ENCODE data around the gene MED13L. TPM values are rescaled to one million over a fixed set of nuclear protein-coding genes. Genes with fewer than 3 reads are reported as not detected.

MED13L gene
- total RNA-seq, 5 donors from 2014 or later (not counting 1 experiment from before 2014, with no cell fraction given): 126 to 216 (median 133) TPM

GRCh38 chr12:116000252-116000651 lies 277.2 kb downstream of the MED13L start:
- Mint-ChIP-seq H3K27me3 (no peaks in the 10 kb centered on the region), H3K9me3 (no peaks in the 10 kb centered on the region), H3K4me3 (no peak overlapping the region), H3K27ac (peak overlapping the region; percentile 56 to 63), H3K36me3 (peaks cover 27% of the 10 kb centered on the region), H3K4me1 (peaks cover 13 to 18% (median 17%) of the 10 kb centered on the region in 3 donors)
- DNase-seq (no peak), ATAC-seq (replicated peaks in 1 of 4) (no peak)
- WGBS (ENCODE audit: insufficient coverage): 82% methylated on average over 3 of the region's 5 CpGs
- ChIA-PET CTCF (interaction anchor here in 1 of 2 donors (0.6 to 2.6 kb wide), 3 partner anchors 296 to 1164 kb away, joined by 3 to 16 read pairs (median 4); no protein-coding TSS in a partner anchor), POLR2A (no interaction called here)
- no peak overlapping the region for H3K27ac ChIP-seq (ENCODE audit: low read length)
- peaks cover 5 to 38% of the 10 kb centered on the region in 2 donors for H3K36me3 ChIP-seq (ENCODE audit: control insufficient read depth in 2 of 2, extremely low read depth in 1 of 2, insufficient read depth in 1 of 2, low read length in 1 of 2)
- H3K4me3 ChIP-seq (ENCODE audit: control insufficient read depth in 1 of 2, extremely low read depth in 1 of 2, low read length in 1 of 2): no peak overlapping the region
- H3K4me1 ChIP-seq (ENCODE audit: control insufficient read depth in 1 of 2, extremely low read depth in 1 of 2, insufficient read depth in 2 of 2, low read length in 2 of 2): peaks cover 0 to 4% of the 10 kb centered on the region in 2 experiments
- no peaks in the 10 kb centered on the region for H3K9me3 ChIP-seq
- no peaks in the 10 kb centered on the region for H3K27me3 ChIP-seq (replicated peaks in 1 of 2; ENCODE audit: control insufficient read depth in 2 of 2, extremely low read depth in 1 of 2, insufficient read depth in 2 of 2, low read length in 1 of 2)

- Mint-ChIP-seq H3K27me3 (no peaks in the 10 kb centered on the region), H3K9me3 (no peaks in the 10 kb centered on the region), H3K4me1 (peaks cover 13 to 18% (median 17%) of the 10 kb centered on the region in 3 donors), H3K4me3 (no peak overlapping the region), H3K27ac (peak overlapping the region in 1 of 2 donors; percentile 23), H3K36me3 (peaks cover 29% of the 10 kb centered on the region)
- no peak overlapping the region for H3K27ac ChIP-seq (ENCODE audit: low read length)
- H3K36me3 ChIP-seq (ENCODE audit: control insufficient read depth in 2 of 2, extremely low read depth in 1 of 2, insufficient read depth in 1 of 2, low read length in 1 of 2): peaks cover 11 to 40% of the 10 kb centered on the region in 2 donors
- POLR2A ChIA-PET: interaction anchor here in 1 of 2 donors (0.7 kb wide), 1 partner anchor 560 kb away, joined by 4 read pairs; no protein-coding TSS in a partner anchor
- ATAC-seq (replicated peaks in 1 of 4) (peak in 1 of 4 experiments; percentile 35), DNase-seq (no peak)
- CTCF ChIA-PET: interaction anchor here (0.6 to 2.9 kb wide), 17 partner anchors 9 to 1165 kb away, joined by 3 to 16 read pairs (median 3); no protein-coding TSS in a partner anchor
- H3K9me3 ChIP-seq: no peaks in the 10 kb centered on the region
- H3K4me1 ChIP-seq (ENCODE audit: control insufficient read depth in 1 of 2, extremely low read depth in 1 of 2, insufficient read depth in 2 of 2, low read length in 2 of 2): peaks cover 0 to 4% of the 10 kb centered on the region in 2 experiments
- H3K4me3 ChIP-seq (ENCODE audit: control insufficient read depth in 1 of 2, extremely low read depth in 1 of 2, low read length in 1 of 2): no peak overlapping the region
- no peaks in the 10 kb centered on the region for H3K27me3 ChIP-seq (replicated peaks in 1 of 2; ENCODE audit: control insufficient read depth in 2 of 2, extremely low read depth in 1 of 2, insufficient read depth in 2 of 2, low read length in 1 of 2)
- WGBS (ENCODE audit: insufficient coverage): no CpG with 5 or more reads among the region's 2 CpGs
These were observed 277.9 kb downstream of the MED13L start for GRCh38 chr12:115999582-115999981.

GRCh38 chr12:115998794-115999478 lies 278.6 kb downstream of the MED13L start:
- DNase-seq (no peak), ATAC-seq (replicated peaks in 1 of 4) (no peak)
- Histone ChIP-seq H3K4me1 (ENCODE audit: control insufficient read depth in 1 of 2, extremely low read depth in 1 of 2, insufficient read depth in 2 of 2, low read length in 2 of 2) (peaks cover 0 to 4% of the 10 kb centered on the region in 2 experiments), H3K9me3 (no peaks in the 10 kb centered on the region), H3K27ac (ENCODE audit: low read length) (no peak overlapping the region), H3K27me3 (replicated peaks in 1 of 2; ENCODE audit: control insufficient read depth in 2 of 2, extremely low read depth in 1 of 2, insufficient read depth in 2 of 2, low read length in 1 of 2) (no peaks in the 10 kb centered on the region), H3K4me3 (ENCODE audit: control insufficient read depth in 1 of 2, extremely low read depth in 1 of 2, low read length in 1 of 2) (no peak overlapping the region), H3K36me3 (ENCODE audit: control insufficient read depth in 2 of 2, extremely low read depth in 1 of 2, insufficient read depth in 1 of 2, low read length in 1 of 2) (peaks cover 15 to 38% of the 10 kb centered on the region in 2 donors)
- Mint-ChIP-seq H3K36me3 (peaks cover 29% of the 10 kb centered on the region), H3K27me3 (no peaks in the 10 kb centered on the region), H3K4me3 (no peak overlapping the region), H3K27ac (peak overlapping the region in 1 of 2 donors; percentile 72), H3K4me1 (peaks cover 13 to 18% (median 17%) of the 10 kb centered on the region in 3 donors), H3K9me3 (no peaks in the 10 kb centered on the region)
- POLR2A ChIA-PET: interaction anchor here in 1 of 2 donors (0.7 kb wide), 1 partner anchor 561 kb away, joined by 4 read pairs; no protein-coding TSS in a partner anchor
- 83% methylated on average over 1 of the region's 10 CpGs for WGBS (ENCODE audit: insufficient coverage)
- CTCF ChIA-PET: interaction anchor here (0.6 to 2.9 kb wide), 16 partner anchors 9 to 755 kb away, joined by 3 to 16 read pairs (median 3); no protein-coding TSS in a partner anchor

- ChIA-PET POLR2A (interaction anchor here (0.5 to 0.7 kb wide), 3 partner anchors 190 to 667 kb away, joined by 3 to 5 read pairs (median 3); no protein-coding TSS in a partner anchor), CTCF (interaction anchor here (0.6 to 2.9 kb wide), 7 partner anchors 19 to 711 kb away, joined by 3 to 16 read pairs (median 6); no protein-coding TSS in a partner anchor)
- H3K4me1 ChIP-seq (ENCODE audit: control insufficient read depth in 1 of 2, extremely low read depth in 1 of 2, insufficient read depth in 2 of 2, low read length in 2 of 2): peaks cover 0 to 4% of the 10 kb centered on the region in 2 experiments
- ATAC-seq (replicated peaks in 1 of 4): peak in 2 of 4 experiments; percentile 31 to 44
- peaks cover 13 to 18% (median 17%) of the 10 kb centered on the region in 3 donors for H3K4me1 Mint-ChIP-seq
- H3K4me3 ChIP-seq (ENCODE audit: control insufficient read depth in 1 of 2, extremely low read depth in 1 of 2, low read length in 1 of 2): no peak overlapping the region
- no peak overlapping the region for H3K27ac ChIP-seq (ENCODE audit: low read length)
- DNase-seq: peak in 7 of 35 experiments; percentile 5 to 67 (median 11)
- no peaks in the 10 kb centered on the region for H3K27me3 Mint-ChIP-seq
- peaks cover 15 to 38% of the 10 kb centered on the region in 2 donors for H3K36me3 ChIP-seq (ENCODE audit: control insufficient read depth in 2 of 2, extremely low read depth in 1 of 2, insufficient read depth in 1 of 2, low read length in 1 of 2)
- no peak overlapping the region for H3K27ac Mint-ChIP-seq
- WGBS (ENCODE audit: insufficient coverage): 81% methylated on average over 3 of the region's 3 CpGs
- H3K27me3 ChIP-seq (replicated peaks in 1 of 2; ENCODE audit: control insufficient read depth in 2 of 2, extremely low read depth in 1 of 2, insufficient read depth in 2 of 2, low read length in 1 of 2): no peaks in the 10 kb centered on the region
- no peaks in the 10 kb centered on the region for H3K9me3 Mint-ChIP-seq
- no peak overlapping the region for H3K4me3 Mint-ChIP-seq
- peaks cover 36% of the 10 kb centered on the region for H3K36me3 Mint-ChIP-seq
- H3K9me3 ChIP-seq: no peaks in the 10 kb centered on the region
These were observed 279.3 kb downstream of the MED13L start for GRCh38 chr12:115998119-115998633.

- H3K9me3 Mint-ChIP-seq: no peaks in the 10 kb centered on the region
- 100% methylated on average over 2 of the region's 2 CpGs for WGBS (ENCODE audit: insufficient coverage)
- ChIA-PET POLR2A (no interaction called here), CTCF (interaction anchor here in 1 of 2 donors (0.6 kb wide), 1 partner anchor 35 kb away, joined by 6 read pairs; no protein-coding TSS in a partner anchor)
- peaks cover 0 to 4% of the 10 kb centered on the region in 2 experiments for H3K4me1 ChIP-seq (ENCODE audit: control insufficient read depth in 1 of 2, extremely low read depth in 1 of 2, insufficient read depth in 2 of 2, low read length in 2 of 2)
- no peaks in the 10 kb centered on the region for H3K27me3 Mint-ChIP-seq
- H3K9me3 ChIP-seq: no peaks in the 10 kb centered on the region
- peaks cover 25 to 30% (median 26%) of the 10 kb centered on the region in 3 donors for H3K4me1 Mint-ChIP-seq
- H3K4me3 Mint-ChIP-seq: no peak overlapping the region
- ATAC-seq (replicated peaks in 1 of 4): no peak
- H3K36me3 ChIP-seq (ENCODE audit: control insufficient read depth in 2 of 2, extremely low read depth in 1 of 2, insufficient read depth in 1 of 2, low read length in 1 of 2): peaks cover 18 to 56% of the 10 kb centered on the region in 2 donors
- H3K36me3 Mint-ChIP-seq: peaks cover 55% of the 10 kb centered on the region
- DNase-seq: no peak
- no peaks in the 10 kb centered on the region for H3K27me3 ChIP-seq (replicated peaks in 1 of 2; ENCODE audit: control insufficient read depth in 2 of 2, extremely low read depth in 1 of 2, insufficient read depth in 2 of 2, low read length in 1 of 2)
- no peak overlapping the region for H3K4me3 ChIP-seq (ENCODE audit: control insufficient read depth in 1 of 2, extremely low read depth in 1 of 2, low read length in 1 of 2)
- no peak overlapping the region for H3K27ac ChIP-seq (ENCODE audit: low read length)
- no peak overlapping the region for H3K27ac Mint-ChIP-seq
These were observed 283.8 kb downstream of the MED13L start for GRCh38 chr12:115993737-115994136.

- Histone ChIP-seq H3K36me3 (ENCODE audit: control insufficient read depth in 2 of 2, extremely low read depth in 1 of 2, insufficient read depth in 1 of 2, low read length in 1 of 2) (peaks cover 16 to 61% of the 10 kb centered on the region in 2 donors), H3K27me3 (replicated peaks in 1 of 2; ENCODE audit: control insufficient read depth in 2 of 2, extremely low read depth in 1 of 2, insufficient read depth in 2 of 2, low read length in 1 of 2) (no peaks in the 10 kb centered on the region), H3K4me1 (ENCODE audit: control insufficient read depth in 1 of 2, extremely low read depth in 1 of 2, insufficient read depth in 2 of 2, low read length in 2 of 2) (peaks cover 0 to 4% of the 10 kb centered on the region in 2 experiments), H3K9me3 (no peaks in the 10 kb centered on the region), H3K27ac (ENCODE audit: low read length) (no peak overlapping the region), H3K4me3 (ENCODE audit: control insufficient read depth in 1 of 2, extremely low read depth in 1 of 2, low read length in 1 of 2) (no peak overlapping the region)
- CTCF ChIA-PET: interaction anchor here in 1 of 2 donors (0.8 to 0.9 kb wide), 2 partner anchors 9 to 13 kb away, joined by 3 read pairs; no protein-coding TSS in a partner anchor
- POLR2A ChIA-PET: no interaction called here
- peaks cover 26 to 27% (median 27%) of the 10 kb centered on the region in 3 donors for H3K4me1 Mint-ChIP-seq
- no CpG with 5 or more reads among the region's 3 CpGs for WGBS (ENCODE audit: insufficient coverage)
- no peaks in the 10 kb centered on the region for H3K27me3 Mint-ChIP-seq
- H3K4me3 Mint-ChIP-seq: no peak overlapping the region
- H3K9me3 Mint-ChIP-seq: no peaks in the 10 kb centered on the region
- DNase-seq (no peak), ATAC-seq (replicated peaks in 1 of 4) (no peak)
- H3K27ac Mint-ChIP-seq: no peak overlapping the region
- peaks cover 59% of the 10 kb centered on the region for H3K36me3 Mint-ChIP-seq
These were observed 287.3 kb downstream of the MED13L start for GRCh38 chr12:115990241-115990640.

Data from T-cell (primary cell).